GM18519 (cell line): Measurements from ENCODE around the gene HTR3C.
"Not testable (repeated sequence)": the region's sequence is repeated elsewhere in the genome, so short reads cannot be mapped to it uniquely, and the experiment has no call there.

Experiments
- ATAC-seq: cut with Tn5 transposase; IDR thresholded peaks from one replicate; pipeline ENCODE4 v1.9.1; 2021; ENCODE audit warnings: mild to moderate bottlenecking, moderate library complexity; ENCODE audit not compliant: unreplicated experiment, low FRiP score

HTR3C gene

GRCh38 chr3:184029443-184029842 lies 23.4 kb upstream of the HTR3C start:
- no peak for ATAC-seq

GRCh38 chr3:184030536-184030935 lies 22.3 kb upstream of the HTR3C start:
- ATAC-seq, result no peak

- no peak for ATAC-seq
Observed at GRCh38 chr3:184031187-184031792, 21.6 kb upstream of the HTR3C start, which contains the start of gene HTR3D. Gene HTR3D (plus strand): TSS chr3:184031742. CDS start chr3:184031742, 0 bp downstream.

GRCh38 chr3:184037816-184038215 lies 15.0 kb upstream of the HTR3C start:
- ATAC-seq, result no peak

GRCh38 chr3:184038307-184038706 lies 14.5 kb upstream of the HTR3C start:
- ATAC-seq, result not testable (repeated sequence)

GRCh38 chr3:184039414-184039813 lies 13.4 kb upstream of the HTR3C start:
- no peak for ATAC-seq

- ATAC-seq, result no peak
Observed at GRCh38 chr3:184040010-184040409, 12.8 kb upstream of the HTR3C start.

- ATAC-seq, result no peak
Observed at GRCh38 chr3:184042617-184043016, 10.2 kb upstream of the HTR3C start.

- ATAC-seq, result no peak
Observed at GRCh38 chr3:184045995-184046394, 6.9 kb upstream of the HTR3C start.

GRCh38 chr3:184050217-184050847 lies 2.5 kb upstream of the HTR3C start:
- no peak for ATAC-seq

GRCh38 chr3:184058029-184058428 lies 5.2 kb downstream of the HTR3C start:
- ATAC-seq, result no peak

- no peak for ATAC-seq
Observed at GRCh38 chr3:184059424-184059823, 6.6 kb downstream of the HTR3C start.

- no peak for ATAC-seq
Observed at GRCh38 chr3:184062637-184063036, 9.8 kb downstream of the HTR3C start.

GRCh38 chr3:184066211-184066610 lies 13.4 kb downstream of the HTR3C start:
- ATAC-seq, result no peak

- no peak for ATAC-seq
Observed at GRCh38 chr3:184067573-184068055, 14.8 kb downstream of the HTR3C start.

- no peak for ATAC-seq
Observed at GRCh38 chr3:184068344-184068743, 15.5 kb downstream of the HTR3C start.

- not testable (repeated sequence) for ATAC-seq
Observed at GRCh38 chr3:184071142-184071541, 18.3 kb downstream of the HTR3C start.

GRCh38 chr3:184073621-184074020 lies 20.8 kb downstream of the HTR3C start:
- no peak for ATAC-seq

GRCh38 chr3:184075901-184076300 lies 23.1 kb downstream of the HTR3C start:
- ATAC-seq, result no peak

- no peak for ATAC-seq
Observed at GRCh38 chr3:184077881-184078280, 25.0 kb downstream of the HTR3C start.

- ATAC-seq, result no peak
Observed at GRCh38 chr3:184078851-184079250, 26.0 kb downstream of the HTR3C start.
